ENCODE data around the gene CDCA5.

DNA sequence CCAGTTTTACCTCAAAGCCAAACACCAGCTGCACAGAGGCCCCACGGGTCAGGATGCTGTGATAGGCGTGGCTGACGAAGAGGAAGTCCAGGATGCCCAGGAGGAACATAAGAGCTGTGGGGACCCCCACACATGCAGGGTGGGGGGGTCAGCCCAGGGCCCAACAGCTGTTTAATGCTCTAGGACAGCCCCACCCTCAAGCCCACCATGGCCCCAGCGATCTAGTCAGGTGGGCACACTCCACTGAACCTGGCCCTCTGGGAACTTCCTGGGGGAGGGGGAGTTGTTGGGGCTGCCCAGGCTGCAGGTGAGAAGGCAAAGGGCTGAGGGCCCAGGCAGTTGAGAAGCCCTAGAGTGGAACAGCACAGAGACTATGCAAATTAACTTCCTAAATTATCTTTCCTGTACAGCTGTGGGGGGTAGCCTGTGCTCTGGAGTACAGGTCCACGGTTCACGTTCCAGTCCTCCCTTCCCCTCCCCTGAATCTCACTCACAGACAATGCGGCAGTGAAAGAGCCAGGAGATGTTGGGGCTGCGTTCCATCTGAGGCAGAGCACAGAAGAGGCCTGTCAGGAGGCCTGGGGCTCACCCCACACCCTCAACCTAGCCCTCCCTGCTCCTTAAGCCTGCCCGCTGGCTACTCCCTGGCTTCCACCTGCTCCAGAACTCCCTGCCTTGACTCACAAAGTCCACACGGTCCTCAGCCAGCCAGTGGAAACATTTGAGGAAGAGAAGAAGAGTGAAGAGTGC is 48.6 kb upstream of the CDCA5 start:
- no peak for TF ChIP-seq POLR2A (IDR thresholded peaks at IDR 0.05)
- TF ChIP-seq, protein P1, sequence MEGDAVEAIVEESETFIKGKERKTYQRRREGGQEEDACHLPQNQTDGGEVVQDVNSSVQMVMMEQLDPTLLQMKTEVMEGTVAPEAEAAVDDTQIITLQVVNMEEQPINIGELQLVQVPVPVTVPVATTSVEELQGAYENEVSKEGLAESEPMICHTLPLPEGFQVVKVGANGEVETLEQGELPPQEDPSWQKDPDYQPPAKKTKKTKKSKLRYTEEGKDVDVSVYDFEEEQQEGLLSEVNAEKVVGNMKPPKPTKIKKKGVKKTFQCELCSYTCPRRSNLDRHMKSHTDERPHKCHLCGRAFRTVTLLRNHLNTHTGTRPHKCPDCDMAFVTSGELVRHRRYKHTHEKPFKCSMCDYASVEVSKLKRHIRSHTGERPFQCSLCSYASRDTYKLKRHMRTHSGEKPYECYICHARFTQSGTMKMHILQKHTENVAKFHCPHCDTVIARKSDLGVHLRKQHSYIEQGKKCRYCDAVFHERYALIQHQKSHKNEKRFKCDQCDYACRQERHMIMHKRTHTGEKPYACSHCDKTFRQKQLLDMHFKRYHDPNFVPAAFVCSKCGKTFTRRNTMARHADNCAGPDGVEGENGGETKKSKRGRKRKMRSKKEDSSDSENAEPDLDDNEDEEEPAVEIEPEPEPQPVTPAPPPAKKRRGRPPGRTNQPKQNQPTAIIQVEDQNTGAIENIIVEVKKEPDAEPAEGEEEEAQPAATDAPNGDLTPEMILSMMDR (IDR thresholded peaks at IDR 0.05), result no peak
